IPS DF 6.9 (cell line): Measurements from ENCODE around the gene RGS6.
"Not testable (repeated sequence)": the region's sequence is repeated elsewhere in the genome, so short reads cannot be mapped to it uniquely, and the experiment has no call there.

Source experiments
- DNase-seq: peaks from one replicate; pipeline ENCODE4 v3.0.0-alpha.2; 2013; ENCODE audit warnings: low read depth, low spot score
- H3K27ac ChIP-seq: one replicate; pipeline ENCODE4 v1.5.1; 2013; ENCODE audit warnings: low read length, control low read depth
- H3K27me3 ChIP-seq: 2 replicates; pipeline ENCODE4 v1.6.1; 2013; ENCODE audit warnings: mild to moderate bottlenecking, low read length; ENCODE audit not compliant: control insufficient read depth, insufficient read depth
- H3K36me3 ChIP-seq: 2 replicates; pipeline ENCODE4 v1.6.1; 2013; ENCODE audit warnings: low read length; ENCODE audit not compliant: control insufficient read depth, insufficient read depth
- H3K4me1 ChIP-seq: 2 replicates; pipeline ENCODE4 v1.6.1; 2013; ENCODE audit warnings: low read length; ENCODE audit not compliant: control insufficient read depth, insufficient read depth
- H3K4me3 ChIP-seq: 2 replicates; pipeline ENCODE4 v1.5.1; 2013; ENCODE audit warnings: mild to moderate bottlenecking, low read length
- H3K9me3 ChIP-seq: 2 replicates; pipeline ENCODE4 v1.6.1; 2013; ENCODE audit warnings: low read length, inconsistent platforms; ENCODE audit not compliant: control insufficient read depth, insufficient read depth
- WGBS: extraction: QIAGEN DNeasy Blood & Tissue Kit; methylation state at CpG from one replicate; pipeline ENCODE4 v1.1.7; 2013; ENCODE audit warnings: mixed read lengths, missing lambda C conversion rate; ENCODE audit not compliant: insufficient read length, insufficient coverage; 5-methylcytosine and 5-hydroxymethylcytosine counted together

RGS6 gene

DNA sequence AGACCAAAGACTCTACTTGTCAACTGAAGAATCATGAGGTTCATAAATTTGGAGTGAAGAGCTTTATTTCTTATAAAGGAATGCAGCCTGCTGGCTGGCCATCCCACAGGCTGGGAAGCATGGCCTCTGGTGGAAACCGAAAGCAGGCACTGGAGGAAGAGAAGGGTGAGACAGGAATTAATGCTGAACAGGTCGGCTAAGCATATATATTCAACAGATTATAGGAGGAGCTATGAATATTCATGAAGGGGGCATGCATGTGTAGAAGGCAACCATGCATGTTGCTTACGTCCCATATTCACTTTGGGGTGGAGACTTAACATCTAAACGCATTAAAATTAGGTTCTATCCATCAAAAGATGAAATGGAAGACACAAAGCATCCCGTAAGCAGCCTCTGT, 20.6 kb upstream of the RGS6 start:
- no peaks in the 10 kb centered on the region for H3K27me3 ChIP-seq
- WGBS = no CpG with 5 or more reads among the region's 5 CpGs
- H3K9me3 ChIP-seq = no peaks in the 10 kb centered on the region; the same call in 1 of the 2 replicates
- H3K4me1 ChIP-seq = no peaks in the 10 kb centered on the region
- H3K36me3 ChIP-seq = no peaks in the 10 kb centered on the region
- no peak overlapping the region for H3K4me3 ChIP-seq
- no peak for DNase-seq
- no peak overlapping the region for H3K27ac ChIP-seq

DNA sequence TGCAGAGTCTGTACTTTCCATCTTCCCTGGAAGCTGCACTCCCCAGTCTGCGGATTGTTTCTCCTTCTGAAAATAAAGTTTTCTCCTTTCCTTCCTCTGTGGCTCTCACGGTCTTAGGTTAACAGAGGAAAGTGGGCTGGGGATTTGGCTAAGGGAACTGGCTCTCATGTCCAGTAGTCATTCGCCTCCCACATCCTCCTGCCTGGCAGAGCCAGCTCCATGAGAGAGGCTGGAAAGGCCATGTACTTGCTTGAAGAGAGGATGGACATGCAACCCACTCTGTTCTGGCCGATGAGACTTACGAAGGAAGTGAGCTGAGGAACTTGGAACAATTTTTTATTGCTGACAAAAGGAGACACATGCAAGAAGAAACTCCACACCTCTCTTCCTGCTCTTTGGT, 18.9 kb upstream of the RGS6 start:
- no CpG with 5 or more reads among the region's 5 CpGs for WGBS
- Histone ChIP-seq H3K27ac (no peak overlapping the region), H3K4me1 (no peaks in the 10 kb centered on the region)

DNA sequence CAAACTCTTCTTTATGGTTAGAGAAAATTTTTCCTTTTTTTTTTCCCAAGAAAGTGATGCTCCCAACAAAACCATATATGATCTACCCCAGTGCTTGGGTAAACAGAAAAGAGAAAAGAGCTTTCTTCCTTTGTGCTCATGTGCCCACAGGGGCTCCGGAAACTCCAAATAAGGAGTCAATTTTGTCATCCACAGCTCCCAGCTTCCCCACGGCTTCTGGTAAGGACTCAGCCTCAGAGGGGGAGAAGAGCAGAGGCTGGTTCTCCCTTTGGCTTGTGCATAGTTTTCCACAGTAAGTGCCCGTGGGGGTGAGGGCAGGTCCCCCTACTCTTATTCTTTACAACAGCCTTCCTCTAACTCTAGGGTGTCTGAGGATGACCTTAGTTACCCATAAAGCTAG, 13.3 kb upstream of the RGS6 start:
- no peak for DNase-seq
- H3K4me1 ChIP-seq = no peaks in the 10 kb centered on the region
- H3K36me3 ChIP-seq = no peaks in the 10 kb centered on the region
- H3K27me3 ChIP-seq = no peaks in the 10 kb centered on the region
- no peaks in the 10 kb centered on the region for H3K9me3 ChIP-seq
- no peak overlapping the region for H3K27ac ChIP-seq
- no peak overlapping the region for H3K4me3 ChIP-seq
- no CpG with 5 or more reads among the region's 3 CpGs for WGBS

More for the DNA sequence above, 18.9 kb upstream of the RGS6 start:
- H3K9me3 ChIP-seq = no peaks in the 10 kb centered on the region; the same call in 1 of the 2 replicates
- no peak for DNase-seq
- H3K27me3 ChIP-seq = no peaks in the 10 kb centered on the region
- H3K4me3 ChIP-seq = no peak overlapping the region
- no peaks in the 10 kb centered on the region for H3K36me3 ChIP-seq

DNA sequence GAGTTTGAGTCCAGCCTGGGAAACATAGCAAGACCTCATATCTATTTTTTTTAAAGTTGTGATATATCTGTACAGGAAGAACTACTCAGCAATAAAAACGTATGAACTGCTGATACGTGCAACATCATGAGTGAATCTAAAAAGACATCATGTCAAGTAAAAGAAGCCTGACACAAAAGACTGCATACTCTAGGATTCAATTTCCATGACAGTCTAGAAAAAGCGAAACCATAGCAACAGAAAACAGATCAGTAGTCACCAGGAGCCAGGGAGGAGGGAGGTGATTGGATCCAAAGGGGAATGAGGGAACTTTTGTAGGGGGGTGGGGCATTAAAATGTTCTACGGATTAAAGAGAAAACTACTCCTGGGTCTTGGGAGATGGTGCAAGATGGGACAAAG, 8.7 kb upstream of the RGS6 start:
- no peaks in the 10 kb centered on the region for H3K9me3 ChIP-seq
- no peak overlapping the region for H3K4me3 ChIP-seq
- WGBS = no CpG with 5 or more reads among the region's 4 CpGs
- DNase-seq = no peak
- no peaks in the 10 kb centered on the region for H3K27me3 ChIP-seq
- no peaks in the 10 kb centered on the region for H3K4me1 ChIP-seq
- H3K27ac ChIP-seq = no peak overlapping the region
- no peaks in the 10 kb centered on the region for H3K36me3 ChIP-seq

DNA sequence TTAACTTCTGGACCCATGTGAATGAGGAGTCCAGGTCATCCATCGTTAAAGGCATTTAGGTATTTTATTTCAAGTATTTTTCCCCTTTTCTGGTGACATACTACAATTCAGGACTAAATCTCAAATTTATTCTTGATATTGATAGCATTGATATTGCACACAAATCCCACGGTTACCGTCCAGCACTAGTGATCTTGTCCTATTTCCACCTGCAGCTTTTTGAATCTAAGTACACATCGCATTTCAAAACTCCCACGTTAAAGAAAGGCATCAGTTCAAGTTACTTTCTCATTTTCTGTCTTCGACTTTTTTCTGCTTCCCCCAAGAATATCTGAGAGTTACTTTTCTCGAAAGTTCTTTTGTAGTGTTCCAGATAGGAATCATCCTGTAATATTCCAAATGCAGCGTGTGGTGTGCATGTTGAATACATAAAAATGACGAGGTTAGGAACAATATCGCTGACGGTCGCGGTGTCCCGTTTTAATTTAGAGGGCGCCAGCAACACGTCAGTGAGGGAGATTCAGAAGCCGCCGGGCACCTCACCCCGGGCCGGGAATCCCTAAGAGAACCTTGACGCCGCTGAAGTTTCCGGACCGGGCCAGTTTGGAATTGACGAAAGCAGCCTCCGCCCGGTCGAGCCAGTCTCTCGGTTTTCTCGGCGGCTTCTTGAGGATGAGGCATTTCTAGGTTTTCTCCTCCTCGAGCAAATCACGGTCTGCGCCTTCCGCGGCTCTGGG, 569 bp upstream of the RGS6 start:
- peak overlapping the region; percentile 55; the same call in 1 of the 2 replicates for H3K4me3 ChIP-seq
- no CpG with 5 or more reads among the region's 36 CpGs for WGBS
- no peak for DNase-seq

DNA sequence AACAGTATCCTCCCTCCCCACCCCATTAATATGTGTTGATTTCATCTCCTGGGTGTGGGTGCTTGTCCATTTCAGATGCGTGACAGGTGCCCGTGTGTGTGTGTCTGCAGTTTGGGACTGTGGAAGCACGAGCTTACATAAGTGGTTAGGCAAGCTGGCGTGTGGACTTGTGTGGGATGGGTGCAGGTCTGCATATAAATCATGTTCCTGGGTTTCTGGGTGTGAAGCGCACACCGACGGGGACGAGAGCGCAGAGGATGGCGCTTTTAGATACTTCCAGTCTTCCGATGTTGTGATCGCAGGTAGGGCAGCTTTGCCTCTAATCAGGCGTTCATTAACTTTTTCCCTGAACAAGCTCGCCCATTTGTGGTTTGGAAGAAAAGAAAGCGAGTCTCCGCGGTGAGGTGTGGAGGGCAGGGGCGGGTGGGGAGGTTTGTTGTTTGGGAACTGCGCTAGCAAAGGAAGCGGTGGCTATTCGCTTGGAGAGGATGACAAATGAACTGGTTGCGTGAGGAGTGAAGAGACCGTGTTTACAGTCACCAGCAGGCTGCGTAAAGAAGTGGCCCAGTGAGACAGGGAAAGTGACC, 865 bp downstream of the RGS6 start:
- Histone ChIP-seq H3K4me3 (peak overlapping the region; percentile 55; the same call in 1 of the 2 replicates), H3K4me1 (0 out of 2 replicates have a peak, but pooled peaks cover 1% of the 10 kb centered on the region), H3K9me3 (no peaks in the 10 kb centered on the region), H3K36me3 (no peaks in the 10 kb centered on the region), H3K27me3 (peaks cover 17% of the 10 kb centered on the region; the same call in 1 of the 2 replicates), H3K27ac (no peak overlapping the region)
- no CpG with 5 or more reads among the region's 24 CpGs for WGBS
- no peak for DNase-seq

More for the DNA sequence above, 569 bp upstream of the RGS6 start:
- Histone ChIP-seq H3K9me3 (no peaks in the 10 kb centered on the region), H3K27me3 (peaks cover 17% of the 10 kb centered on the region; the same call in 1 of the 2 replicates), H3K36me3 (no peaks in the 10 kb centered on the region), H3K4me1 (0 out of 2 replicates have a peak, but pooled peaks cover 1% of the 10 kb centered on the region), H3K27ac (no peak overlapping the region)

DNA sequence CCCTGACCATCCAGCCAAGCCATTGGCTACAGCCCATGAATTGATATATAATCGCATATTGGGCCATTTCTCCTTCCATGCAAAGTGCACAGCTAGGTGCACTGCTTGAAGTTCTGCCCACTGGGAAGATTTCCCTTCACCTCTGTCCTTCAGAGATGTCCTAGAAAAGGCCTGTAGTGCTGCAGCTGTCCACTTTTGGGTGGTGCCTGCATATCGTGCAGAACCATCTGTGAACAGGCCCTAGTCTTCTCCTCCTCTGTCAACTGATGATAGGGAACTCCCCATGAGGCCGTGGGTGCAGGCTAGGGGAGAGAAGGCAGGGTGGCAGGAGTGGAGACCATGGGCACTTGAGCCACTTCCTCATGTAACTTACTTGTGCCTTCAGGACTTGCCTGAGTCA, 6.0 kb downstream of the RGS6 start:
- not testable (repeated sequence) for DNase-seq, H3K36me3 ChIP-seq, H3K9me3 ChIP-seq, H3K4me3 ChIP-seq, H3K27me3 ChIP-seq, H3K4me1 ChIP-seq, H3K27ac ChIP-seq
- no CpG with 5 or more reads among the region's 3 CpGs for WGBS

DNA sequence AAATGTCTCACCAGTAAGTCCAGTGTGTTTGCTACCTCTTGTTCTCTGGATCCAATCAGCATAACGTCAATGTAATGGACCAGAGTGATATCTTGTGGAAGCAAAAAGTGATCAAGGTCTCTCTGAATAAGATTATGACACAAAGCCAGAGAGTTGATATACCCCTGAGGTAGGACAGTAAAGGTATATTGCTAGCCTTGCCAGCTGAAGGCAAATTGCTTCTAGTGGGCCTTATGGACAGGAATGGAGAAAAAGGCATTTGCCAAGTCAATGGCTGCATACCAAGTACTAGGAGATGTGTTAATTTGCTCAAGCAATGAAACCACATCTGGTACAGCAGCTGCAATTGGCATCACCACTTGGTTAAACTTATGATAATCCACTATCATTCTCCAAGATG, 7.1 kb downstream of the RGS6 start:
- not testable (repeated sequence) for DNase-seq, H3K36me3 ChIP-seq, H3K9me3 ChIP-seq, H3K27ac ChIP-seq, H3K27me3 ChIP-seq, H3K4me1 ChIP-seq, H3K4me3 ChIP-seq
- WGBS = no CpG with 5 or more reads among the region's 1 CpG

DNA sequence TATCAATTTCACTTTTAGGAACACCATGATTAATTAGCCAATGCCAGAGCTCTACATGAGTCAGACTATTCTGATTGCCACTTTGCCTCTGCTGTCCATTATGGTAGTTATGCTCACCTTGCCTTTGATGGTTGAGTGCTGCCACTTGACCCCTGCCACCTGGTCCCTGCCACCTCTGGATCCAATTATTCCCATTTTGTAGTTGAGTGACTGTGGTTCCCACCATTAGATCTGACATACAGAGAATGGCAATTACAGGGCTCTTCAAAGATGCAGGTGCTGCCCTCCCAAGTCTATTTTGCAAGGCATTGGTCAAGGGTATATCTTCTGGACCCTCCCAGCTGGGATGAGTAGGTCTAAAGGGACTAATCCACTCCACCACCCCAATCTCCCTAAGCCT, 8.3 kb downstream of the RGS6 start:
- not testable (repeated sequence) for DNase-seq, H3K36me3 ChIP-seq, H3K4me1 ChIP-seq, H3K4me3 ChIP-seq, H3K27ac ChIP-seq, H3K9me3 ChIP-seq, H3K27me3 ChIP-seq

DNA sequence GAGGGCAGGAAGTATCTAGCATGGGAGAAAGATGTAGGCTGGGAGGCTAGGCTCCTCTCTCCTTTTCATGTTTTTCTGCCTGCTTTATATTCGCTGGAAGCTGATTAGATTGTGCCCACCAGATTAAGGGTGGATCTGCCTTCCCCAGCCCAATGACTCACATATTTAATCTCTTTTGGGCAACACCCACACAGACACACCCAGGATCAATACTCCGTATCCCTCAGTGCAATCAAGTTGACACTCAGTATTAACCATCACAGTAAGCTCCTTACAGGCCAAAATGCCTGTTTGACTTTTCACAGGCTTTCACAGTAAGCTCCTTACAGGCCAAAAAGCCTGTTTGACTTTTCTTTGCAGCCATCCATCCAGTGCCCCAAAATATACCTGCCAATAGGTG, 9.4 kb downstream of the RGS6 start:
- no CpG with 5 or more reads among the region's 2 CpGs for WGBS
- H3K27me3 ChIP-seq, DNase-seq, H3K36me3 ChIP-seq, H3K9me3 ChIP-seq, H3K4me1 ChIP-seq, H3K4me3 ChIP-seq, H3K27ac ChIP-seq: not testable (repeated sequence)
